ENCODE measurements around the gene PHKG2.
A peak's percentile ranks its signal among the peaks of the same experiment; 100 is the strongest.

The PHKG2 gene

GRCh38 chr16:30750201-30750600, 2.0 kb downstream of the PHKG2 start:
- in situ Hi-C loops (cut with MboI; ENCODE audit: low pct_unique_long_range_greater_than_20kb, low sequenced_read_pairs) = no loop called here
- DNase-seq = no peak

- in situ Hi-C loops (cut with MboI; ENCODE audit: low pct_unique_long_range_greater_than_20kb, low sequenced_read_pairs) = no loop called here
- DNase-seq = no peak
Measured at GRCh38 chr16:30750876-30751465, 2.7 kb downstream of the PHKG2 start.

GRCh38 chr16:30753596-30753995, 5.4 kb downstream of the PHKG2 start:
- in situ Hi-C loops (cut with MboI; ENCODE audit: low pct_unique_long_range_greater_than_20kb, low sequenced_read_pairs) = no loop called here
- no peak for DNase-seq

GRCh38 chr16:30755955-30756780, 7.9 kb downstream of the PHKG2 start:
- DNase-seq = no peak
- in situ Hi-C loops (cut with MboI; ENCODE audit: low pct_unique_long_range_greater_than_20kb, low sequenced_read_pairs) = no loop called here

- in situ Hi-C loops (cut with MboI; ENCODE audit: low pct_unique_long_range_greater_than_20kb, low sequenced_read_pairs) = no loop called here
- DNase-seq = no peak
Measured at GRCh38 chr16:30756781-30757100, 8.5 kb downstream of the PHKG2 start.

GRCh38 chr16:30757316-30757715, 9.1 kb downstream of the PHKG2 start:
- in situ Hi-C loops (cut with MboI; ENCODE audit: low pct_unique_long_range_greater_than_20kb, low sequenced_read_pairs) = no loop called here
- DNase-seq = no peak

- peak; percentile 91 for DNase-seq
- in situ Hi-C loops (cut with MboI; ENCODE audit: low pct_unique_long_range_greater_than_20kb, low sequenced_read_pairs) = no loop called here
Measured at GRCh38 chr16:30758988-30759491, 10.8 kb downstream of the PHKG2 start.

GRCh38 chr16:30760001-30760559, 11.9 kb downstream of the PHKG2 start:
- no peak for DNase-seq
- in situ Hi-C loops (cut with MboI; ENCODE audit: low pct_unique_long_range_greater_than_20kb, low sequenced_read_pairs) = no loop called here

- in situ Hi-C loops (cut with MboI; ENCODE audit: low pct_unique_long_range_greater_than_20kb, low sequenced_read_pairs) = no loop called here
- no peak for DNase-seq
Measured at GRCh38 chr16:30760577-30761426, 12.6 kb downstream of the PHKG2 start.

GRCh38 chr16:30761427-30761927, 13.3 kb downstream of the PHKG2 start:
- peak; percentile 67 for DNase-seq
- in situ Hi-C loops (cut with MboI; ENCODE audit: low pct_unique_long_range_greater_than_20kb, low sequenced_read_pairs) = no loop called here

GRCh38 chr16:30761928-30762902, 14.0 kb downstream of the PHKG2 start, which contains the start of the genes CFAP119 and RNF40:
CFAP119 (minus strand) TSS chr16:30762062; CDS start chr16:30761748, 314 bp downstream.
RNF40 (plus strand) TSS chr16:30762322; CDS start chr16:30762546, 224 bp downstream.
- DNase-seq = peak; percentile 98
- in situ Hi-C loops (cut with MboI; ENCODE audit: low pct_unique_long_range_greater_than_20kb, low sequenced_read_pairs) = no loop called here

- DNase-seq = no peak
- in situ Hi-C loops (cut with MboI; ENCODE audit: low pct_unique_long_range_greater_than_20kb, low sequenced_read_pairs) = no loop called here
Measured at GRCh38 chr16:30762991-30763725, 14.9 kb downstream of the PHKG2 start.

GRCh38 chr16:30764086-30764485, 15.9 kb downstream of the PHKG2 start:
- in situ Hi-C loops (cut with MboI; ENCODE audit: low pct_unique_long_range_greater_than_20kb, low sequenced_read_pairs) = no loop called here
- DNase-seq = no peak

GRCh38 chr16:30764816-30765465, 16.7 kb downstream of the PHKG2 start:
- in situ Hi-C loops (cut with MboI; ENCODE audit: low pct_unique_long_range_greater_than_20kb, low sequenced_read_pairs) = no loop called here
- no peak for DNase-seq

- in situ Hi-C loops (cut with MboI; ENCODE audit: low pct_unique_long_range_greater_than_20kb, low sequenced_read_pairs) = no loop called here
- DNase-seq = no peak
Measured at GRCh38 chr16:30766206-30766932, 18.1 kb downstream of the PHKG2 start.

- in situ Hi-C loops (cut with MboI; ENCODE audit: low pct_unique_long_range_greater_than_20kb, low sequenced_read_pairs) = no loop called here
- DNase-seq = no peak
Measured at GRCh38 chr16:30766933-30767284, 18.7 kb downstream of the PHKG2 start.
